IMR-90 (cell line): ENCODE data around the gene KIF1A.

ENCODE experiments used
- BHLHE40 ChIP-seq: fragments of 150-350 bp; IDR thresholded peaks from 2 replicates; pipeline ENCODE4 v1.6.1; 2016; ENCODE audit warnings: mild to moderate bottlenecking, low read depth, low read length
- CHD1 ChIP-seq: IDR thresholded peaks from 2 replicates; pipeline ENCODE4 v1.6.1; 2012; ENCODE audit warnings: low read depth, low read length, improper control_type of control experiment
- MAFK ChIP-seq: IDR thresholded peaks from 2 replicates; pipeline ENCODE4 v1.6.1; 2012; ENCODE audit warnings: low read depth, low read length, improper control_type of control experiment
- POLR2A ChIP-seq: IDR thresholded peaks from 2 replicates; pipeline ENCODE4 v1.6.1; 2012; ENCODE audit warnings: mild to moderate bottlenecking, low read depth, low read length
- RAD21 ChIP-seq: IDR thresholded peaks from 2 replicates; pipeline ENCODE4 v1.6.1; 2012; ENCODE audit warnings: low read length, improper control_type of control experiment
- SMC3 ChIP-seq: fragments of 150-350 bp; IDR thresholded peaks from 2 replicates; pipeline ENCODE4 v1.6.1; 2016; ENCODE audit warnings: low read depth, mild to moderate bottlenecking, antibody characterized with exemption, low read length, moderate library complexity
- TF ChIP-seq, protein P1 (sequence below): fragments of 150-350 bp; IDR thresholded peaks from 2 replicates; pipeline ENCODE4 v1.6.1; 2017; ENCODE audit warnings: mild to moderate bottlenecking, antibody characterized with exemption, low read length, low read depth
- TF ChIP-seq, protein P2 (sequence below): conservative IDR thresholded peaks from 2 replicates; pipeline ENCODE4 v1.5.1; 2012; ENCODE audit warnings: mild to moderate bottlenecking, low read depth, low read length, improper control_type of control experiment

GRCh38 chr2:240685771-240686371, 134.1 kb downstream of the KIF1A start:
- TF ChIP-seq POLR2A (no peak), CHD1 (no peak), BHLHE40 (no peak), SMC3 (no peak), RAD21 (no peak), MAFK (no peak)
- TF ChIP-seq, protein P1, sequence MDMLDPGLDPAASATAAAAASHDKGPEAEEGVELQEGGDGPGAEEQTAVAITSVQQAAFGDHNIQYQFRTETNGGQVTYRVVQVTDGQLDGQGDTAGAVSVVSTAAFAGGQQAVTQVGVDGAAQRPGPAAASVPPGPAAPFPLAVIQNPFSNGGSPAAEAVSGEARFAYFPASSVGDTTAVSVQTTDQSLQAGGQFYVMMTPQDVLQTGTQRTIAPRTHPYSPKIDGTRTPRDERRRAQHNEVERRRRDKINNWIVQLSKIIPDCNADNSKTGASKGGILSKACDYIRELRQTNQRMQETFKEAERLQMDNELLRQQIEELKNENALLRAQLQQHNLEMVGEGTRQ = no peak
- TF ChIP-seq, protein P2, sequence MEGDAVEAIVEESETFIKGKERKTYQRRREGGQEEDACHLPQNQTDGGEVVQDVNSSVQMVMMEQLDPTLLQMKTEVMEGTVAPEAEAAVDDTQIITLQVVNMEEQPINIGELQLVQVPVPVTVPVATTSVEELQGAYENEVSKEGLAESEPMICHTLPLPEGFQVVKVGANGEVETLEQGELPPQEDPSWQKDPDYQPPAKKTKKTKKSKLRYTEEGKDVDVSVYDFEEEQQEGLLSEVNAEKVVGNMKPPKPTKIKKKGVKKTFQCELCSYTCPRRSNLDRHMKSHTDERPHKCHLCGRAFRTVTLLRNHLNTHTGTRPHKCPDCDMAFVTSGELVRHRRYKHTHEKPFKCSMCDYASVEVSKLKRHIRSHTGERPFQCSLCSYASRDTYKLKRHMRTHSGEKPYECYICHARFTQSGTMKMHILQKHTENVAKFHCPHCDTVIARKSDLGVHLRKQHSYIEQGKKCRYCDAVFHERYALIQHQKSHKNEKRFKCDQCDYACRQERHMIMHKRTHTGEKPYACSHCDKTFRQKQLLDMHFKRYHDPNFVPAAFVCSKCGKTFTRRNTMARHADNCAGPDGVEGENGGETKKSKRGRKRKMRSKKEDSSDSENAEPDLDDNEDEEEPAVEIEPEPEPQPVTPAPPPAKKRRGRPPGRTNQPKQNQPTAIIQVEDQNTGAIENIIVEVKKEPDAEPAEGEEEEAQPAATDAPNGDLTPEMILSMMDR = no peak
